CD8-positive, alpha-beta memory T cell (primary cell): ENCODE measurements around the gene TADA3. TPM values are rescaled to one million over a fixed set of nuclear protein-coding genes. Genes with fewer than 3 reads are reported as not detected.

Experiments used
- CTCF ChIA-PET: fragments of 350-600 bp; sonication (Branson Sonifier 250); formaldehyde crosslinking; loops from one replicate; lab custom pipeline; 2021; ENCODE audit warnings: antibody characterized with exemption; lab: Charles Lee
- POLR2A ChIA-PET: fragments of 350-600 bp; sonication (Branson Sonifier 250); formaldehyde crosslinking; loops from one replicate; lab custom pipeline; 2021; ENCODE audit warnings: antibody characterized with exemption; lab: Charles Lee
- DNase-seq, 5 donors: peaks; one replicate each; pipeline versions ENCODE4 v3.0.0 to v3.0.0-alpha.2; 2020 to 2022; ENCODE audit warnings: mixed read lengths in 1 of 5
- H3K27ac ChIP-seq: one replicate; pipeline ENCODE4 v1.7.0; 2013; ENCODE audit warnings: low read depth, mild to moderate bottlenecking, low read length, moderate library complexity
- H3K27me3 ChIP-seq: 2 replicates; pipeline ENCODE4 v1.7.0; 2013; ENCODE audit warnings: low read length, mild to moderate bottlenecking; ENCODE audit not compliant: insufficient read depth, poor library complexity, severe bottlenecking
- H3K36me3 ChIP-seq: 2 replicates; pipeline ENCODE4 v1.7.0; 2013; ENCODE audit warnings: mild to moderate bottlenecking, low read length, moderate library complexity; ENCODE audit not compliant: insufficient read depth
- H3K4me1 ChIP-seq: 2 replicates; pipeline ENCODE4 v1.7.0; 2013; ENCODE audit warnings: mild to moderate bottlenecking, low read length, moderate library complexity; ENCODE audit not compliant: insufficient read depth
- H3K4me3 ChIP-seq: 2 replicates; pipeline ENCODE4 v1.7.0; 2013; ENCODE audit warnings: mild to moderate bottlenecking, low read length
- H3K9me3 ChIP-seq: 2 replicates; pipeline ENCODE4 v1.7.0; 2013; ENCODE audit warnings: mild to moderate bottlenecking, low read length
- H3K27ac Mint-ChIP-seq, 8 donors: one replicate each; pipeline ENCODE4 v1.8.0; 2020 to 2021; ENCODE audit warnings: mixed read lengths in 8 of 8, mild to moderate bottlenecking in 6 of 8, inconsistent platforms in 3 of 8, moderate library complexity in 3 of 8
- H3K27me3 Mint-ChIP-seq, 2 donors: one replicate each; pipeline ENCODE4 v1.8.0; 2020 to 2021; ENCODE audit warnings: mixed read lengths in 2 of 2, mild to moderate bottlenecking in 1 of 2, moderate library complexity in 1 of 2
- H3K36me3 Mint-ChIP-seq, 3 donors: one replicate each; pipeline ENCODE4 v1.8.0; 2020 to 2021; ENCODE audit warnings: mixed read lengths in 3 of 3, inconsistent platforms in 1 of 3, mild to moderate bottlenecking in 1 of 3
- H3K4me1 Mint-ChIP-seq, 3 donors: one replicate each; pipeline ENCODE4 v1.8.0; 2020 to 2021; ENCODE audit warnings: mixed read lengths in 3 of 3, inconsistent platforms in 1 of 3, mild to moderate bottlenecking in 1 of 3
- H3K4me3 Mint-ChIP-seq, 7 donors: one replicate each; pipeline ENCODE4 v1.8.0; 2020 to 2021; ENCODE audit warnings: mixed read lengths in 7 of 7, mild to moderate bottlenecking in 6 of 7, moderate library complexity in 4 of 7, inconsistent platforms in 2 of 7
- H3K9me3 Mint-ChIP-seq, 5 donors: one replicate each; pipeline ENCODE4 v1.8.0; 2020 to 2022; ENCODE audit warnings: mixed read lengths in 5 of 5, mild to moderate bottlenecking in 3 of 5, moderate library complexity in 2 of 5, inconsistent platforms in 1 of 5
- polyA plus RNA-seq: library from polyadenylated mRNA; unstranded; fragments of 300-500 nt; fragmentation: Illumina TruSeq; gene quantifications from one replicate; pipeline ENCODE4 v1.2.3, GENCODE V29; 2021
- total RNA-seq, 2 experiments: library from RNA; stranded (reverse); gene quantifications; one replicate each; pipeline ENCODE4 v1.2.3, GENCODE V29; 2021

The TADA3 gene
- total and polyA plus RNA-seq, 3 experiments from 2014 or later, result 57.0 to 64.4 (median 58.8) TPM

- H3K27ac Mint-ChIP-seq, result peak overlapping the region in 1 of 8 donors; percentile 54
- ChIA-PET POLR2A (no interaction called here), CTCF (no interaction called here)
Measured at GRCh38 chr3:9817436-9817835, 25.2 kb upstream of the TADA3 start.

GRCh38 chr3:9815986-9816385 is 23.7 kb upstream of the TADA3 start:
- H3K36me3 ChIP-seq, result peaks cover 3% of the 10 kb centered on the region
- no peaks in the 10 kb centered on the region for H3K9me3 ChIP-seq
- no peak overlapping the region for H3K4me3 ChIP-seq
- peaks cover 5 to 10% (median 9%) of the 10 kb centered on the region in 3 donors for H3K4me1 Mint-ChIP-seq
- H3K27me3 Mint-ChIP-seq, result no peaks in the 10 kb centered on the region
- CTCF ChIA-PET, result no interaction called here
- no peaks in the 10 kb centered on the region for H3K27me3 ChIP-seq
- H3K27ac ChIP-seq, result no peak overlapping the region
- peaks cover 0 to 11% (median 2%) of the 10 kb centered on the region in 3 donors for H3K36me3 Mint-ChIP-seq
- peaks cover 1% of the 10 kb centered on the region for H3K4me1 ChIP-seq
- H3K27ac Mint-ChIP-seq, result peak overlapping the region in 1 of 8 donors; percentile 77
- H3K9me3 Mint-ChIP-seq, result no peaks in the 10 kb centered on the region
- H3K4me3 Mint-ChIP-seq, result no peak overlapping the region
- POLR2A ChIA-PET, result no interaction called here
- no peak for DNase-seq

More at GRCh38 chr3:9817436-9817835, 25.2 kb upstream of the TADA3 start:
- no peak for DNase-seq
- H3K27me3 Mint-ChIP-seq, result no peaks in the 10 kb centered on the region
- H3K4me3 Mint-ChIP-seq, result no peak overlapping the region
- peaks cover 3% of the 10 kb centered on the region for H3K36me3 ChIP-seq
- H3K9me3 Mint-ChIP-seq, result no peaks in the 10 kb centered on the region
- H3K27ac ChIP-seq, result no peak overlapping the region
- no peaks in the 10 kb centered on the region for H3K27me3 ChIP-seq
- H3K4me3 ChIP-seq, result no peak overlapping the region
- no peaks in the 10 kb centered on the region for H3K4me1 Mint-ChIP-seq
- no peaks in the 10 kb centered on the region for H3K9me3 ChIP-seq
- H3K4me1 ChIP-seq, result no peaks in the 10 kb centered on the region
- H3K36me3 Mint-ChIP-seq, result peaks cover 0 to 10% (median 6%) of the 10 kb centered on the region in 3 donors

DNA sequence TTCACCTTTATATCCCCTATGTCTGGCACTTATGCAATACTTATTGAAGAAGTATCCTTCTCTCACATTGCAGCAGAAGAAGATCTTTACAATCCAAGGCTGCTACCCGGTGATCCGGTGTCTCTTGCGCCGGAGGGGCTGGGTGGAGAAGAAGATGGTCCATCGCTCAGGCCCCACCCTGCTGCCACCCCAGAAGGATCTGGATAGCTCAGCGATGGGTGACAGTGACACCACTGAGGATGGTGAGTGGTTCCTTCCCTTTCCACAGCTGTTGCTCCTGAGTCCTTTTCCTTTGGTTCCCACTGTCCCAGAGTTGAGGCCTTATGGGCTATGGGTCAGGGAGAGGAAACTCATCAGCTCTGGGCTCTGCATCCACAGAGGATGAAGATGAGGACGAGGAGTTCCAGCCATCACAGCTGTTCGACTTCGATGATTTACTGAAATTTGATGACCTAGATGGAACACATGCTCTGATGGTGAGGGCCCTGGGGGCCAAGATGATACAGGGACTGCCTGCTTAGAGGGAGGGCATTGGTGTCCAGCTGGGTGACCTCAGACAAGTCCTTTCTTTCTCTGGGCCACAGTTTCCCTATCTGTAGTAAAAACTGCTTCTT is 20.7 kb upstream of the TADA3 start:
- Histone ChIP-seq H3K36me3 (no peaks in the 10 kb centered on the region), H3K4me1 (peaks cover 23% of the 10 kb centered on the region), H3K27me3 (no peaks in the 10 kb centered on the region), H3K27ac (no peak overlapping the region), H3K4me3 (no peak overlapping the region), H3K9me3 (no peaks in the 10 kb centered on the region)
- POLR2A ChIA-PET, result no interaction called here
- H3K4me3 Mint-ChIP-seq, result peak overlapping the region in 1 of 7 donors; percentile 33
- peaks cover 0 to 14% (median 0%) of the 10 kb centered on the region in 3 donors for H3K36me3 Mint-ChIP-seq
- H3K27ac Mint-ChIP-seq, result peak overlapping the region in 2 of 8 donors; percentile 33 to 58
- peaks cover 29 to 34% (median 34%) of the 10 kb centered on the region in 3 donors for H3K4me1 Mint-ChIP-seq
- CTCF ChIA-PET, result interaction anchor here (1.1 kb wide), 1 partner anchor 22 kb away, joined by 3 read pairs; no protein-coding TSS in a partner anchor
- H3K27me3 Mint-ChIP-seq, result no peaks in the 10 kb centered on the region
- DNase-seq, result no peak
- H3K9me3 Mint-ChIP-seq, result no peaks in the 10 kb centered on the region

GRCh38 chr3:9810846-9811245 is 18.6 kb upstream of the TADA3 start:
- H3K27ac ChIP-seq, result no peak overlapping the region
- no peak for DNase-seq
- CTCF ChIA-PET, result no interaction called here
- no peaks in the 10 kb centered on the region for H3K9me3 ChIP-seq
- Mint-ChIP-seq H3K4me1 (peaks cover 36 to 46% (median 46%) of the 10 kb centered on the region in 3 donors), H3K9me3 (no peaks in the 10 kb centered on the region), H3K36me3 (peaks cover 0 to 27% (median 0%) of the 10 kb centered on the region in 3 donors), H3K27ac (peak overlapping the region in 7 of 8 donors; percentile 69 to 91 (median 78)), H3K4me3 (peak overlapping the region; percentile 79 to 98 (median 88)), H3K27me3 (no peaks in the 10 kb centered on the region)
- peaks cover 28% of the 10 kb centered on the region for H3K4me1 ChIP-seq
- H3K36me3 ChIP-seq, result peaks cover 4% of the 10 kb centered on the region
- H3K27me3 ChIP-seq, result no peaks in the 10 kb centered on the region
- H3K4me3 ChIP-seq, result peak overlapping the region; percentile 63
- POLR2A ChIA-PET, result no interaction called here

DNA sequence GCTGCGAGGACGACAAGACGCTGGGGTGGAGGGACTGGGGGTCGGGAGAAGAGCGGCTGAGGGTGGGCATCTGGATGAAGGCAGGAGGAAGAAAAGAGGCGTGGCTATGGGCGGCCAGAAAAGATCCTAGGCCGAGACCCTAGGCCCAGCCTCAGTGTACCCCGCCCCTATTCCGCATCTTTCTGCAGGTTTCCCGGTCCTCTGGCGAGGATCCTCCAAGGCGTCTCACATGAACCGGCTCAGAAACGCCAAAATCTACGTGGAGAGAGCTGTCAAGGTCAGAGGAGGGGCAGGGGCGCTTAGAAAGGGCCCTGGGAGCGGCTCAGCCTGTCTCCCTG is 18.1 kb upstream of the TADA3 start:
- Mint-ChIP-seq H3K4me3 (peak overlapping the region; percentile 79 to 98 (median 88)), H3K36me3 (peaks cover 0 to 32% (median 0%) of the 10 kb centered on the region in 3 donors), H3K27ac (peak overlapping the region; percentile 65 to 91 (median 71)), H3K4me1 (peaks cover 36 to 46% (median 46%) of the 10 kb centered on the region in 3 donors), H3K9me3 (no peaks in the 10 kb centered on the region), H3K27me3 (no peaks in the 10 kb centered on the region)
- DNase-seq, result no peak
- peak overlapping the region; percentile 63 for H3K4me3 ChIP-seq
- H3K9me3 ChIP-seq, result no peaks in the 10 kb centered on the region
- peaks cover 28% of the 10 kb centered on the region for H3K4me1 ChIP-seq
- CTCF ChIA-PET, result interaction anchor here (1.4 kb wide), 1 partner anchor 18 kb away, joined by 5 read pairs; the partner anchor contains the start of genes ARPC4 and TADA3
- peak overlapping the region; percentile 71 for H3K27ac ChIP-seq
- H3K36me3 ChIP-seq, result peaks cover 9% of the 10 kb centered on the region
- POLR2A ChIA-PET, result interaction anchor here (0.7 to 3.0 kb wide), 5 partner anchors 11 to 138 kb away, joined by 3 to 37 read pairs (median 6); partner anchors contain the start of genes ARPC4, JAGN1 and TADA3
- no peaks in the 10 kb centered on the region for H3K27me3 ChIP-seq

GRCh38 chr3:9809615-9810432 is 17.6 kb upstream of the TADA3 start, which contains the start of gene TTLL3:
Gene TTLL3, plus strand, starts transcription at chr3:9810262. Its CDS starts 400 bp downstream, at chr3:9810662.
- H3K27me3 ChIP-seq, result no peaks in the 10 kb centered on the region
- H3K27me3 Mint-ChIP-seq, result no peaks in the 10 kb centered on the region
- peaks cover 0 to 37% (median 0%) of the 10 kb centered on the region in 3 donors for H3K36me3 Mint-ChIP-seq
- ChIA-PET CTCF (interaction anchor here (0.9 to 1.8 kb wide), 4 partner anchors 17 to 61 kb away, joined by 3 to 6 read pairs (median 4); partner anchors contain the start of genes ARPC4 and TADA3), POLR2A (interaction anchor here (0.7 to 3.0 kb wide), 7 partner anchors 10 to 138 kb away, joined by 3 to 37 read pairs (median 4); partner anchors contain the start of genes ARPC4, JAGN1 and TADA3)
- DNase-seq, result peak; percentile 29 to 66 (median 40)
- H3K4me3 ChIP-seq, result peak within 1 kb of the TSS; percentile 63
- peak within 1 kb of the TSS; percentile 90 to 100 (median 98) for H3K27ac Mint-ChIP-seq
- peaks cover 28% of the 10 kb centered on the region for H3K4me1 ChIP-seq
- H3K9me3 Mint-ChIP-seq, result no peaks in the 10 kb centered on the region
- peaks cover 36 to 46% (median 46%) of the 10 kb centered on the region in 3 donors for H3K4me1 Mint-ChIP-seq
- H3K9me3 ChIP-seq, result no peaks in the 10 kb centered on the region
- H3K4me3 Mint-ChIP-seq, result peak within 1 kb of the TSS; percentile 87 to 98 (median 92)
- H3K27ac ChIP-seq, result peak within 1 kb of the TSS; percentile 71
- peaks cover 15% of the 10 kb centered on the region for H3K36me3 ChIP-seq

DNA sequence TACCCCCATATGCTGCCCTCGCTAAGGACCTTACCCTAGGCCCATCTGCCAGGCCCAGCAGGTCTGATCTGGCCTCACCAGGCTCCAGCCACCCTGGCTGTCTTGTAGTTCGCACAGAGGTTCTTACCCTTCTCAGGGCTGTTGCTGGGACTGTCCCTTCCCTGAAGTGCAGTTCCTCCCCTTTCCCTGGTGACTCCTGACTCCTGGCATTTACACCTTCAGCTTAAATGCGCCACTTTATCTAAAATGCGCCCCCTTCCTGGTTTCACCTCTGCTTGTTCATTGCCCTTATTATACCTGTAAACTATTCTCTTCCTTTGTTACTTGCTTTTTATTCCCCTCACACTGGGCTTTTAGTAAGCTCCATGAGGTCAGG is 17.0 kb upstream of the TADA3 start:
- ChIA-PET POLR2A (interaction anchor here (0.7 to 3.0 kb wide), 6 partner anchors 9 to 82 kb away, joined by 3 to 37 read pairs (median 4); partner anchors contain the start of genes ARPC4, JAGN1 and TADA3), CTCF (interaction anchor here (0.9 to 1.8 kb wide), 4 partner anchors 17 to 60 kb away, joined by 3 to 6 read pairs (median 4); partner anchors contain the start of genes ARPC4 and TADA3)
- Mint-ChIP-seq H3K36me3 (peaks cover 0 to 43% (median 5%) of the 10 kb centered on the region in 3 donors), H3K27me3 (no peaks in the 10 kb centered on the region), H3K4me1 (peaks cover 36 to 47% (median 46%) of the 10 kb centered on the region in 3 donors), H3K4me3 (peak overlapping the region; percentile 34 to 95 (median 88)), H3K27ac (peak overlapping the region; percentile 75 to 100 (median 98)), H3K9me3 (no peaks in the 10 kb centered on the region)
- Histone ChIP-seq H3K36me3 (peaks cover 21% of the 10 kb centered on the region), H3K27ac (peak overlapping the region; percentile 71), H3K4me3 (peak overlapping the region; percentile 63), H3K4me1 (peaks cover 28% of the 10 kb centered on the region), H3K9me3 (no peaks in the 10 kb centered on the region), H3K27me3 (no peaks in the 10 kb centered on the region)
- DNase-seq, result peak in 1 of 5 donors; percentile 16
